DND-41 (cell line): ENCODE data around the gene GFI1B.
"Not testable (repeated sequence)": the region's sequence is repeated elsewhere in the genome, so short reads cannot be mapped to it uniquely, and the experiment has no call there.

Experiments used
- ATAC-seq: fragments of 200-7000 bp; cut with Tn5 transposase; 3 replicates; pipeline ENCODE4 v1.9.1; 2021; ENCODE audit warnings: low read depth; ENCODE audit not compliant: insufficient read depth
- DNase-seq: peaks from one replicate; pipeline ENCODE4 v3.0.0-alpha.2; 2020
- H2AFZ ChIP-seq: 2 replicates; pipeline ENCODE4 v1.6.0; 2012; ENCODE audit warnings: low read depth, low read length
- H3K27ac ChIP-seq: 2 replicates; pipeline ENCODE4 v1.5.1; 2012; ENCODE audit warnings: low read length, inconsistent platforms
- H3K27me3 ChIP-seq: fragments of 200-600 bp; sonication (generic); 2 replicates; pipeline ENCODE4 v1.6.0; 2012; ENCODE audit warnings: low read length, mild to moderate bottlenecking, inconsistent platforms; ENCODE audit not compliant: insufficient read depth, poor library complexity
- H3K36me3 ChIP-seq: 2 replicates; pipeline ENCODE4 v1.5.1; 2012; ENCODE audit warnings: low read length, inconsistent platforms; ENCODE audit not compliant: insufficient read depth
- H3K4me1 ChIP-seq: 2 replicates; pipeline ENCODE4 v1.5.1; 2012; ENCODE audit warnings: mild to moderate bottlenecking, low read length; ENCODE audit not compliant: insufficient read depth
- H3K4me2 ChIP-seq: 2 replicates; pipeline ENCODE4 v1.6.0; 2012; ENCODE audit warnings: mild to moderate bottlenecking, moderate library complexity, low read length, inconsistent platforms; ENCODE audit not compliant: insufficient read depth
- H3K4me3 ChIP-seq, 2 experiments: fragments of 200-600 bp in 1 of 2; shearing (Covaris generic) in 1 of 2; 2 replicates each; pipeline ENCODE4 v1.5.1; 2012 to 2016; ENCODE audit warnings: inconsistent platforms in 2 of 2, low read length in 2 of 2, mild to moderate bottlenecking in 2 of 2, low read depth in 1 of 2, moderate library complexity in 1 of 2
- H3K79me2 ChIP-seq: 2 replicates; pipeline ENCODE4 v1.6.0; 2012; ENCODE audit warnings: low read length, inconsistent platforms; ENCODE audit not compliant: insufficient read depth
- H3K9ac ChIP-seq: 2 replicates; pipeline ENCODE4 v1.6.0; 2012; ENCODE audit warnings: low read depth, mild to moderate bottlenecking, inconsistent platforms, low read length, moderate library complexity
- H3K9me3 ChIP-seq: 2 replicates; pipeline ENCODE4 v1.5.1; 2012; ENCODE audit warnings: low read length, moderate library complexity, mild to moderate bottlenecking, inconsistent platforms; ENCODE audit not compliant: insufficient read depth, severe bottlenecking
- H4K20me1 ChIP-seq: 2 replicates; pipeline ENCODE4 v1.6.0; 2012; ENCODE audit warnings: low read length; ENCODE audit not compliant: insufficient read depth
- EZH2 ChIP-seq: IDR thresholded peaks from 3 replicates; pipeline ENCODE4 v1.6.1; 2012; ENCODE audit warnings: borderline replicate concordance, low read depth, mild to moderate bottlenecking, moderate library complexity, low read length, inconsistent platforms; ENCODE audit not compliant: severe bottlenecking
- TF ChIP-seq, protein P1 (sequence below): IDR thresholded peaks from 2 replicates; pipeline ENCODE4 v1.5.1; 2012; ENCODE audit warnings: borderline replicate concordance, low read length, moderate library complexity, mild to moderate bottlenecking; ENCODE audit not compliant: poor library complexity, severe bottlenecking; ENCODE audit errors: extremely low read depth

GFI1B gene

DNA sequence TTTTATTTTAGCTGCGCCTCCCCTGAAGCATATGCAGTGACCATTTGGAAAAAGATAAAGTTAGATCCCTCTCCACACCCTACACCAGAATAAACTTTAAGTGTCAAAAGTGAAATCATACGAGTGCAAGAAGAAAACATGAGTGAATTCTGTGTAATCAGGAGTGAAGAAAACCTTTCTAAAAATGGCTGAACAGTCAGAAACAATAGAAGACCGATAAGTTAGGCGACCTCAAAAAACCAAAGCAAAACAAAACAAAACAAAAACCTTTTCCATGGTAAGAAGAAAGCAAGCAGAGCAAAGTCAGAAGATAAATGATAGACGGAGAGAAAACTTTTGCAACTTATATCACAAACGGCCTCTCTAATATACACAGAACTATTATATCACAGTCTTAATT is 17.5 kb upstream of the GFI1B start:
- ATAC-seq (no peak), DNase-seq (no peak)
- H3K9ac ChIP-seq, result no peak overlapping the region
- no peak overlapping the region for H3K27ac ChIP-seq
- no peaks in the 10 kb centered on the region for H4K20me1 ChIP-seq
- H3K9me3 ChIP-seq, result no peaks in the 10 kb centered on the region
- TF ChIP-seq EZH2, result no peak
- TF ChIP-seq, protein P1, sequence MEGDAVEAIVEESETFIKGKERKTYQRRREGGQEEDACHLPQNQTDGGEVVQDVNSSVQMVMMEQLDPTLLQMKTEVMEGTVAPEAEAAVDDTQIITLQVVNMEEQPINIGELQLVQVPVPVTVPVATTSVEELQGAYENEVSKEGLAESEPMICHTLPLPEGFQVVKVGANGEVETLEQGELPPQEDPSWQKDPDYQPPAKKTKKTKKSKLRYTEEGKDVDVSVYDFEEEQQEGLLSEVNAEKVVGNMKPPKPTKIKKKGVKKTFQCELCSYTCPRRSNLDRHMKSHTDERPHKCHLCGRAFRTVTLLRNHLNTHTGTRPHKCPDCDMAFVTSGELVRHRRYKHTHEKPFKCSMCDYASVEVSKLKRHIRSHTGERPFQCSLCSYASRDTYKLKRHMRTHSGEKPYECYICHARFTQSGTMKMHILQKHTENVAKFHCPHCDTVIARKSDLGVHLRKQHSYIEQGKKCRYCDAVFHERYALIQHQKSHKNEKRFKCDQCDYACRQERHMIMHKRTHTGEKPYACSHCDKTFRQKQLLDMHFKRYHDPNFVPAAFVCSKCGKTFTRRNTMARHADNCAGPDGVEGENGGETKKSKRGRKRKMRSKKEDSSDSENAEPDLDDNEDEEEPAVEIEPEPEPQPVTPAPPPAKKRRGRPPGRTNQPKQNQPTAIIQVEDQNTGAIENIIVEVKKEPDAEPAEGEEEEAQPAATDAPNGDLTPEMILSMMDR, result no peak
- no peaks in the 10 kb centered on the region for H3K4me1 ChIP-seq
- H3K4me2 ChIP-seq, result no peak overlapping the region
- H3K79me2 ChIP-seq, result no peaks in the 10 kb centered on the region
- H3K4me3 ChIP-seq, result no peak overlapping the region
- H3K36me3 ChIP-seq, result no peaks in the 10 kb centered on the region
- no peak overlapping the region for H2AFZ ChIP-seq
- no peaks in the 10 kb centered on the region for H3K27me3 ChIP-seq

DNA sequence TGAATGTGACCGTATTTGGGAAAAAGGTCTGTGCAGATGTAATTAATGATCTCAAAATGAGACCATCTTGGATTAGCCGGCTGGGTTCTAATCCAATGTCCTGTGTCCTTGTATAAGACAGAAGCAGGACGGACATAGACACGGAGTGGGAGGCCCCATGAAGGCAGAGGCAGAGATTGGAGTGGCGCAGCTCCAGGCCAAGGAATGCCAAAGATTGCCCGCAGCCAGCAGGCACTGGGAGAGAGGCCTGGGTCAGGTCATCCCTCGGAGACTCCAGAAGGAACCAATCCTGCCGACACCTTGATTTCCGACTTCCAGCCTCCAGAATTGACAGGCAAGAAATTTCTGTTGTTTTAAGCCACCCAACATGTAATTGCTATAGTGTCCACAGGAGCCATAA is 13.0 kb upstream of the GFI1B start:
- H3K36me3 ChIP-seq, result no peaks in the 10 kb centered on the region
- no peaks in the 10 kb centered on the region for H3K79me2 ChIP-seq
- H3K27ac ChIP-seq, result no peak overlapping the region
- DNase-seq (no peak), ATAC-seq (no peak)
- H3K9ac ChIP-seq, result no peak overlapping the region
- no peaks in the 10 kb centered on the region for H3K27me3 ChIP-seq
- no peak overlapping the region for H3K4me3 ChIP-seq
- no peaks in the 10 kb centered on the region for H3K4me1 ChIP-seq
- H3K4me2 ChIP-seq, result no peak overlapping the region
- no peak for TF ChIP-seq EZH2
- TF ChIP-seq, protein P1, result no peak
- no peak overlapping the region for H2AFZ ChIP-seq
- no peaks in the 10 kb centered on the region for H3K9me3 ChIP-seq
- no peaks in the 10 kb centered on the region for H4K20me1 ChIP-seq

DNA sequence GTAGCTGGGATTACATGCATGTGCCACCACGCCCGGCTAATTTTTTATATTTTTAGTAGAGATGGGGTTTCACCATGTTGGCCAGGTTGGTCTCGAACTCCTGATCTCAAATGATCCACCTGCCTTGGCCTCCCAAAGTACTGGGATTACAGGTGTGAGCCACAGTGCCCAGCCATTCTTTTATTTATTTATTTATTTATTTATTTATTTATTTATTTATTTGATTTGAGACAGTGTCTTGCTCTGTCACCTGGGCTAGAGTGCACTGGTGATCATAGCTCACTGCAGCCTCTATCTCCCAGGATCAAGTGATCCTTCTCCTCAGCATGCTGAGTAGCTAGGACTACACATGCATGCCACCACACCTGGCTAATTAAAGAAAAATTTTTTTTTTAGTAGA is 10.6 kb upstream of the GFI1B start:
- H3K27me3 ChIP-seq, H3K4me1 ChIP-seq, DNase-seq, H3K4me3 ChIP-seq, H3K9me3 ChIP-seq, ATAC-seq, H3K9ac ChIP-seq, H3K4me2 ChIP-seq, H3K36me3 ChIP-seq, H2AFZ ChIP-seq, H3K27ac ChIP-seq, H3K79me2 ChIP-seq, H4K20me1 ChIP-seq: not testable (repeated sequence)

DNA sequence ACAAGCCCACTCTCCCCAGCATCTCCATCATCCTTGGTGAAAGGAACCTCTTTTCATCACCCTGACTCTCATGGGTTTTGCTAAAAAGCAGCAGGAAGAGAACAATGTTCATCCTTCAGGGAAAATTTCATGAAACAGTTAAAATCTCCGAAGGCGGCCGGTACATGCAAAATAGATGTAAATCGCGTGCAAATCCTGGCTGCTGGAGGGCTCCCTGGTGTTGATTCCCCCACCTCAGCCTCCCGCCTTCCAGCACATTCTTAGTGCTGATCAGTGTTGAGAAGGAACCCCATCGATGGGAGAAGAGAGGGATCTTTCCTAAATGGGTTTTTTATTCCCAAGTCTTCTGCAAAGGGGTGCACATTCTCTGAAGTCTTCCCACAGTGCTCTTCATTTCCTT is 8.7 kb upstream of the GFI1B start:
- Histone ChIP-seq H3K36me3 (no peaks in the 10 kb centered on the region), H3K4me1 (no peaks in the 10 kb centered on the region), H3K9me3 (no peaks in the 10 kb centered on the region), H2AFZ (no peak overlapping the region), H3K4me2 (no peak overlapping the region), H3K9ac (no peak overlapping the region), H4K20me1 (no peaks in the 10 kb centered on the region), H3K4me3 (no peak overlapping the region), H3K79me2 (no peaks in the 10 kb centered on the region), H3K27ac (no peak overlapping the region), H3K27me3 (no peaks in the 10 kb centered on the region)
- DNase-seq, result no peak
- ATAC-seq, result no peak
- TF ChIP-seq EZH2, result no peak
- TF ChIP-seq, protein P1, result no peak
